IPS-15b (cell line): Measurements from ENCODE around the gene GPR17.

Experiments used
- H3K27me3 ChIP-seq: one replicate; pipeline ENCODE4 v1.6.1; 2013; ENCODE audit warnings: low read length; ENCODE audit not compliant: control insufficient read depth, insufficient read depth
- H3K36me3 ChIP-seq: one replicate; pipeline ENCODE4 v1.6.1; 2013; ENCODE audit warnings: low read length; ENCODE audit not compliant: control insufficient read depth, insufficient read depth
- H3K4me1 ChIP-seq: one replicate; pipeline ENCODE4 v1.6.1; 2013; ENCODE audit warnings: mild to moderate bottlenecking, low read length; ENCODE audit not compliant: control insufficient read depth, insufficient read depth
- H3K4me3 ChIP-seq: one replicate; pipeline ENCODE4 v1.5.1; 2013; ENCODE audit warnings: low read depth, low read length
- H3K9ac ChIP-seq: one replicate; pipeline ENCODE4 v1.6.1; 2013; ENCODE audit warnings: low read depth, mild to moderate bottlenecking, low read length
- H3K9me3 ChIP-seq: one replicate; pipeline ENCODE4 v1.6.1; 2013; ENCODE audit warnings: mild to moderate bottlenecking, low read length; ENCODE audit not compliant: control insufficient read depth, insufficient read depth

The GPR17 gene

GRCh38 chr2:127663566-127664064 is 17.7 kb downstream of the GPR17 start:
- no peak overlapping the region for H3K9ac ChIP-seq
- H3K4me3 ChIP-seq, result no peak overlapping the region

GRCh38 chr2:127664065-127664894 is 18.3 kb downstream of the GPR17 start:
- Histone ChIP-seq H3K4me1 (no peaks in the 10 kb centered on the region), H3K4me3 (peak overlapping the region; percentile 45), H3K9me3 (no peaks in the 10 kb centered on the region), H3K27me3 (peaks cover 27% of the 10 kb centered on the region), H3K36me3 (no peaks in the 10 kb centered on the region), H3K9ac (no peak overlapping the region)

More at GRCh38 chr2:127663566-127664064, 17.7 kb downstream of the GPR17 start:
- peaks cover 27% of the 10 kb centered on the region for H3K27me3 ChIP-seq
- H3K9me3 ChIP-seq, result no peaks in the 10 kb centered on the region
- no peaks in the 10 kb centered on the region for H3K4me1 ChIP-seq
- H3K36me3 ChIP-seq, result no peaks in the 10 kb centered on the region

- no peaks in the 10 kb centered on the region for H3K36me3 ChIP-seq
- no peak overlapping the region for H3K9ac ChIP-seq
- no peaks in the 10 kb centered on the region for H3K9me3 ChIP-seq
- peaks cover 27% of the 10 kb centered on the region for H3K27me3 ChIP-seq
- H3K4me3 ChIP-seq, result peak overlapping the region; percentile 45
- no peaks in the 10 kb centered on the region for H3K4me1 ChIP-seq
Observed at GRCh38 chr2:127664895-127665225, 18.9 kb downstream of the GPR17 start.

- H3K4me1 ChIP-seq, result no peaks in the 10 kb centered on the region
- no peak overlapping the region for H3K4me3 ChIP-seq
- no peaks in the 10 kb centered on the region for H3K9me3 ChIP-seq
- no peak overlapping the region for H3K9ac ChIP-seq
- peaks cover 27% of the 10 kb centered on the region for H3K27me3 ChIP-seq
- H3K36me3 ChIP-seq, result no peaks in the 10 kb centered on the region
Observed at GRCh38 chr2:127665267-127665893, 19.4 kb downstream of the GPR17 start.

GRCh38 chr2:127669056-127669455 is 23.1 kb downstream of the GPR17 start:
- H3K27me3 ChIP-seq, result peaks cover 32% of the 10 kb centered on the region

GRCh38 chr2:127670055-127670956 is 24.4 kb downstream of the GPR17 start:
- H3K36me3 ChIP-seq, result no peaks in the 10 kb centered on the region
- no peak overlapping the region for H3K9ac ChIP-seq
- H3K4me1 ChIP-seq, result no peaks in the 10 kb centered on the region
- no peak overlapping the region for H3K4me3 ChIP-seq
- H3K27me3 ChIP-seq, result peaks cover 29% of the 10 kb centered on the region
- no peaks in the 10 kb centered on the region for H3K9me3 ChIP-seq

More at GRCh38 chr2:127669056-127669455, 23.1 kb downstream of the GPR17 start:
- Histone ChIP-seq H3K4me3 (no peak overlapping the region), H3K36me3 (no peaks in the 10 kb centered on the region), H3K9me3 (no peaks in the 10 kb centered on the region), H3K9ac (no peak overlapping the region), H3K4me1 (no peaks in the 10 kb centered on the region)

GRCh38 chr2:127670957-127671290 is 25.0 kb downstream of the GPR17 start:
- Histone ChIP-seq H3K4me1 (no peaks in the 10 kb centered on the region), H3K27me3 (peaks cover 27% of the 10 kb centered on the region), H3K9me3 (no peaks in the 10 kb centered on the region), H3K36me3 (no peaks in the 10 kb centered on the region), H3K9ac (no peak overlapping the region), H3K4me3 (no peak overlapping the region)

GRCh38 chr2:127671557-127672302 is 25.8 kb downstream of the GPR17 start:
- H3K4me3 ChIP-seq, result no peak overlapping the region
- peaks cover 31% of the 10 kb centered on the region for H3K27me3 ChIP-seq
- H3K9ac ChIP-seq, result no peak overlapping the region
- no peaks in the 10 kb centered on the region for H3K4me1 ChIP-seq
- no peaks in the 10 kb centered on the region for H3K36me3 ChIP-seq
- no peaks in the 10 kb centered on the region for H3K9me3 ChIP-seq

GRCh38 chr2:127672341-127673224 is 26.6 kb downstream of the GPR17 start:
- Histone ChIP-seq H3K9me3 (no peaks in the 10 kb centered on the region), H3K4me3 (no peak overlapping the region), H3K4me1 (no peaks in the 10 kb centered on the region), H3K9ac (no peak overlapping the region), H3K27me3 (peaks cover 39% of the 10 kb centered on the region), H3K36me3 (no peaks in the 10 kb centered on the region)

GRCh38 chr2:127673291-127674069 is 27.5 kb downstream of the GPR17 start:
- Histone ChIP-seq H3K9me3 (no peaks in the 10 kb centered on the region), H3K9ac (no peak overlapping the region), H3K4me1 (no peaks in the 10 kb centered on the region), H3K27me3 (peaks cover 43% of the 10 kb centered on the region), H3K4me3 (no peak overlapping the region), H3K36me3 (no peaks in the 10 kb centered on the region)
